HG02852 (cell line): ENCODE data around the gene PRSS58.

Experiments used
- ATAC-seq: cut with Tn5 transposase; IDR thresholded peaks from one replicate; pipeline ENCODE4 v1.9.1; 2021; ENCODE audit warnings: mild to moderate bottlenecking, moderate library complexity; ENCODE audit not compliant: unreplicated experiment

Gene PRSS58, protein sequence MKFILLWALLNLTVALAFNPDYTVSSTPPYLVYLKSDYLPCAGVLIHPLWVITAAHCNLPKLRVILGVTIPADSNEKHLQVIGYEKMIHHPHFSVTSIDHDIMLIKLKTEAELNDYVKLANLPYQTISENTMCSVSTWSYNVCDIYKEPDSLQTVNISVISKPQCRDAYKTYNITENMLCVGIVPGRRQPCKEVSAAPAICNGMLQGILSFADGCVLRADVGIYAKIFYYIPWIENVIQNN

DNA sequence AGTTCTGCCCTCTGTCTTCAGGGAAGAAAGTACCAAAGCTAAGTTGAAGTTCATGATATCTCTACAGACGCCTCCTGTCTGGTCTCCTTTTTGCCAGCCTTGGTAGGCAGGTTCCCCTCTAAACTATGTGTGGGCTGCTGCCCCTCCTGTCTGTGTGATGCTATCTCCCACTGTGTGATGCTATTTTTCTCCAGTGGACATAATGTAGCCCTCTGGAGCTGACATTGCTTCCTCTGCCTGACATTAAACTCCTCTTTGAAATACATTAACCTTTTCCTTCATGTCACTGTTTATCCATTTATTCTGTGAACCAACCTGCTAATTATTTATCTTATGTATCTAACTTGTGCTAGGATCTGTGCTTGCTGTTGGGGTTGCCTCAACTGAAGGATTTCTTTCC, at the start of gene PRSS58:
PRSS58 (minus strand) TSS at position 101 of the 400 bp plus-strand sequence. CDS start 351 bp downstream, outside the sequence.
- ATAC-seq = no peak

- ATAC-seq = no peak
Measured at GRCh38 chr7:142307246-142307900, 49.5 kb upstream of the PRSS58 start.

DNA sequence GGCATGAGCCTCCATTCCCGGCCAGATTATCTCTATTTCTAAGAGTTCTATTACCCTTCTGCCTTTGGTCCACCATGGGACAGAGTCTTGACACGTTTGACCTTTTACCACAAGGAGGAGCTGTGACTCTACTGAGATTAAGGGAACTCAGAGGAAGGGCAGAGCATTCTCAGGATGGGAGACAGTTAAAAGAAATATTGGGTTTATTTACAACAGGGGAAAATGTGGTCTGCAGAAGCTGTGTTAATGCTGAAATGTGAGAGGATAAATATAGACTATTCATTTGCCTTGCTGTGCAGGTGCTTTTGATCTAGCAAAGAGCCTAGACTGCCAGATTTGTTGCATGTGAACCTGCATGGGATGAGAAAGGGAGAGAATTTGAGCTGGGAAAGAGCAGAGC, 45.8 kb upstream of the PRSS58 start:
- no peak for ATAC-seq

DNA sequence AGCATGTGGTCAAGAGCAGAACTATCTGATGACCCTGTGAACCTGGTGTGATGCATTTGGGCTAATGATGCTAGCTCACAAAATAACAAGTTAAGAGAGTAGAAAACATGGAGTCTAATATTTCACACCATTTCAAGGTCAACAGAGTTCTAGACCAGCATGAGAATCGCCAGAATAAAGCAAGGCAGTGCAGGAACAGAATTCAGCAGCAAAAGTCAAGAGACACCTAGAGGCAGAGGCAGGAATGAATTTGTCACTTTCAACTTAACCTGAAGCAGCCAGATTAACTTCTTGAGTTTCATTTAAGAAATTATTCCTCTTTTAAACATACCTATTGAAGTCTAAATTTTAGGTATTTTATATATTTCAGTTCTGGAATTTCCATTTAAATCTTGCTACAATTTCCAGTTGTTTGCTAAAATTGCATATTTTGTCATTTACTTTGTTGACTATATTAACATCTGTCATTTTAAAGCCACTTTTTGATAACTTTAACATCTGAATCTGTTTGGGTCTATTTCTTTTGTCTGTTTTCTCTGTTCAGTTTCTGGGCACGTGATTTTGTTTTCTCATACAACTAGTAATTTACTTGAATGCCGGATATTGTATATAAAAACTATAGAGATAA, 44.2 kb upstream of the PRSS58 start:
- ATAC-seq = no peak

GRCh38 chr7:142301299-142301698, 43.4 kb upstream of the PRSS58 start:
- no peak for ATAC-seq

DNA sequence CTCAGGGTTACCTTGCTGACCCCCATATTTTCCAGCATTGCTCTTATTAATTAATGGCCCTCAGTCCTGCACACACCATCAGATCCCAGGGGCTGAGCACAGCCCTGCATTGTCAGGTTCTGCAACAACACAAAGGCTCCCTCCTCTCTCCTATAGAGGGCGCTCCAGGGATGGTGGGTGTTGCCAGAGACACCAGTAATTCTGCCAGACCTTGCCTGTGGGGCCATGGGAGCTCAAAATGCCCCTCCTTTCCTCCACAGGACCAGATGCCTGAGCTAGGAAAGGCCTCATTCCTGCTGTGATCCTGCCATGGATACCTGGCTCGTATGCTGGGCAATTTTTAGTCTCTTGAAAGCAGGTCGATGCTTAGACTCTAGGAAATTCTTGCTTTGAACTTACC, 42.8 kb upstream of the PRSS58 start:
- no peak for ATAC-seq

DNA sequence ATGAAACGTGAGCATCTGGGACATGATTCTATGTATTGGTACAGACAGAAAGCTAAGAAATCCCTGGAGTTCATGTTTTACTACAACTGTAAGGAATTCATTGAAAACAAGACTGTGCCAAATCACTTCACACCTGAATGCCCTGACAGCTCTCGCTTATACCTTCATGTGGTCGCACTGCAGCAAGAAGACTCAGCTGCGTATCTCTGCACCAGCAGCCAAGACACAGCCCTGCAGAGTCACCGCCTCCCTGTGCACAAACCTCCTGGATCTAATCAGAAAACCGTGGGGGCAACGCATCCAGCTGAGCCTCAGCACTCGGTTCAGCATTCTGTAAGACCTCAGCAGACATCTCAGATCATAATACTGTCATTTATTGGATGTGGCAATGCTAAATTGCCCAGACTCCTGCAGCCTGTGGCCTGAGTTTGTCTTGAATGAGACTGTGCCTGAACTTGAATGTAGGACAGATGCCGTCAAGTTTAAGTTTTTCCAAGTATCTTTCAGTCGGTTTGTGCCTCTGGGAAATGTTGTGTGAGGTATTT, 41.5 kb upstream of the PRSS58 start:
- no peak for ATAC-seq

- ATAC-seq = no peak
Measured at GRCh38 chr7:142298627-142299026, 40.8 kb upstream of the PRSS58 start.

- ATAC-seq = no peak
Measured at GRCh38 chr7:142298009-142298408, 40.2 kb upstream of the PRSS58 start.

DNA sequence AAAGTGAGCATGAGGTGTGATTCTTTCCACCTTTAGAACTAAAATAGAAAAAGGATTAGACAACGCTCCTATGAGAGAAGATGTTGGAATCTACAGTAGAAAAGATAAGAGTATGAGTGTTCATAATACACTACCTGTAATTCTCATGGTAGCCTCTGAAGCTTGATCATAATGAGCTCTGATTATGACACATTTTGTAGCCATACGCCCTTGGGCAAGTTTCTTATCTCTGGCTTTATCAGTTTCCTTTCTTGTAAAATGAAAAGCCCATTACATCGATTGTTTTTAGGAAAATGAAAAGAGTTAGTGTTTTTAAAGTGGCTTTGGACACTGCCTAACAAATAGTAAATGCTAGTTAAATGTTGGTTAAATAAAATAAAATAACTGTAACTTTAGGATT, 22.4 kb upstream of the PRSS58 start:
- no peak for ATAC-seq

GRCh38 chr7:142279601-142280000, 21.7 kb upstream of the PRSS58 start:
- ATAC-seq = no peak

GRCh38 chr7:142275028-142275427, 17.2 kb upstream of the PRSS58 start:
- no peak for ATAC-seq

DNA sequence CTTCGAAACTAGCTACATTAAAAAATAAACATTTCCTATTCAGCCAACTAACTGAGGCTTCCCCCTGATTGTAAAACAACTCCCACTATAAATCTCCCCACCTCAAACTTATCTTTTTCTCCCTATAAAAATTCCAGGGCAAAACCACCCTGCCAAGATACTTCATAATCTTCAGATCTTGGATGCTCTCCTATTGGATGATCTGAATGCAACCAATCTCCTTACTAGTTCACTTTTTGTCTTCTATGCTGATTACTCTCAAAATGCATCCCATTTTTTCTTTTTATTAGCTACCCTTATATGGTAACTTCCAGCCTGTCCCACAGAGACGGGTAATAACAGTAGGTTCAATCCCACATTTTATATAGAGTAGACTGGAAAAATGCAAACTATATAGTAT, 15.0 kb upstream of the PRSS58 start:
- ATAC-seq = no peak

GRCh38 chr7:142263598-142264380, 5.9 kb upstream of the PRSS58 start:
- no peak for ATAC-seq

GRCh38 chr7:142250705-142251104, 7.2 kb downstream of the PRSS58 start:
- ATAC-seq = no peak

DNA sequence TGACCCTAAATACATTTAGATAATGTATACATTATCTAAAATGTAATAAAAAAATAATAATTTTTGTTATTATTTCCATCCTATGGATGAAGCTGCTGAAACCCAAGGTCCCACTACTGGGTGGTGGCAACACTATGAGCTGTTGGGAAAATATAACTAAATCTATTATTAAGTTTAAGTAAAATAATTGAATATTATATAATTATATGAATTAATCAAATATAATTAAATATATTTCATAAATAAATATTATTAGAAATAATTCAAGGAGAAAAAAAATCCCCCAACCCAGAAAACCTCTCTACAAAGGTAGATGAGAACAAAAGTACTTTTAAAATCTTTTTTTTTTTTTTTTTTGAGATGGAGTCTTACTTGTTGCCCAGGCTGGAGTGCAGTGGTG, 7.9 kb downstream of the PRSS58 start:
- ATAC-seq = no peak

DNA sequence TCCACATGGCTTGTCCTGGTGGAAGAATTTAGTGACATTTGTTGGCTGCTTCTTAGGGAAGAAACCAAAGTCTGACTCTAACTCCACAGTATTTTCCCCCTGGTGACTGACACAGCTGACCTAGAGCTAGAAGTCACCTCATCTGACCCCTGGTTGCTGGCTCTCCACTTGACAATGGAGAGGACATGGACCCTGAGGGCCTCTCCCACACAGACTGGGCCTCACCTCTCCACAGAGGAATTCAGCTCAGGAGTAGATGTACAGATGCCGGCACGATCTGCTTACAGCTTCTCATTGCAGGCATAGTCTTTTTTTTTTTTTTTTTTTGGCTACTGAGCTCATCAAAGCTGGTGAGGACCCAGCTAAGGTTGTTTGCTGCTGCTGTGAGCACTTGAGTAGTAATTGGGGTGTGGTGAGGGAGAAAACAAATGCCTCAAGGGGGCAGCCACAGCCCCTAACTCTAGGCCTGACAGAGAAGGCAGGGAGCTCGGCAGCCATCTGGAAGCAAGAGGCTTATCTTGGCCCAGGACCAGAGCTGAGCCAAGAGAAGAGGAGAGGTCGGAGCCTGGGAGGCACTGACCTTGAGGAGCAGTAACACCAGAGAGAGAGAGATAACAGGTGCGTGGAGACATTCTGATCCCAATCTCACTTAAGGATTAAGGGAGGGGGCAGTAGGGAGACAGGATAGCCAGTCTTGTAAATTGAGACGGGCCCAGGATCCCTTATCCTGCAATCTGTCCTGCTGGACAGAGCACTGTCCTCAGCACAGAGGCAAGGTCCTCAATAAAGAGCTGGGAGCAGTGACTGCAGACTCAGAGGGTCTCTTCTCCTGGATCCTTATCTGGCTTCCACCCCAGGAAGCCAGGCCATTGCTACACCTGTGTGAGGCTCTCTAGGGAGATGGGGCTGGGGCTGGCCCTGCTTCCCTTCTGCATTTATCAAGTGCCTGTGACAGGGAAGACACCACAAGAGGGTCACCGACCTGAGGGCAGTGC, 9.4 kb downstream of the PRSS58 start:
- no peak for ATAC-seq

- ATAC-seq = no peak
Measured at GRCh38 chr7:142243823-142244222, 14.0 kb downstream of the PRSS58 start.

DNA sequence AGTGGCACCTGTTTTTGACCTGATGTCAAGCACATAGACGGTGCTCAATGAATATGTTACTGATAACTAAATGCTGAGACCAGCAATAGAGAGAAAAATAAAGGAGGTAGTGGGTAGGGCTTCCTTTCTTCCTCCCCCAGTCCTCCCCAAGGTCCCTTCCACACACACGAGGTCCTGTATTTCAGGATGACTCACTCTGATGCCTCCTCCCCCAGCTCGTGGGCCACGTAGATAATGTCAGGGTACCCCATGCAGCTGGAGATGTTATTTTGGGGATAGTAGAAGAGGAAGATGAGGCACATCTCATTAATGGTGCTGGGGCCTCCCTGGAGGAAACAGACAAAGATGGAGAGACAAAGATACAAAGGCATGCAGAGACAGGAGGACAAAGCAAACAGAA, 17.3 kb downstream of the PRSS58 start:
- ATAC-seq = no peak

DNA sequence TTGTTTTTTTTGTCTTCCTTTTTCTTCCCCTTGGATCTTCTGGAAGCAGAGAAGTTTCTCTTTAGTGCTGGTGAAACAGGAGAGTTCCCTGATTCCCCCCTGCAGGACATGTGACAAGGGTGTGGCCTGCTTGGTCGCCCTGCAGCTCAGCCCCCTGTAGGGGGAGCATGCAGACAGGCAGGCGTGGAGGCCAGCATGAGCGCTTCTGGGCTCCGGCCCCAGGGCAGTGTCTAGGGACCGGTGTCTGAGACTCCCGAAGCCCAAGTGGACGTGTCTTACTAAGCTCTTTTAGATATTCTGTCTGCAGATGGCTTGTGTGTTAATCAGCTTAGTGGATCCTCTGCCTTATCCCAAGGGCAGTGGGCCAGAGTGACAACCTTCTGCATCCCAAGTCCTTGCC, 26.1 kb downstream of the PRSS58 start:
- ATAC-seq = no peak
